Spleen (tissue), 7 donors: Measurements from ENCODE around the gene GSTP1.

Experiments
- CTCF ChIP-seq, 11 experiments: fragments of 200-600 bp in 7 of 11; fragments of 450-650 bp in 4 of 11; sonication (generic) in 4 of 11; IDR thresholded peaks in 8 of 11; conservative IDR thresholded peaks in 3 of 11; 1 replicate in 7 of 11; 2 replicates in 4 of 11; pipeline versions ENCODE4 v1.4.0 to v1.8.0; 2016 to 2021; ENCODE audit warnings: antibody characterized with exemption in 11 of 11, inconsistent platforms in 4 of 11, mild to moderate bottlenecking in 1 of 11
- POLR2A ChIP-seq, 3 donors: fragments of 450-650 bp; IDR thresholded peaks; one replicate each; pipeline ENCODE4 v1.5.1; 2017; ENCODE audit warnings: antibody characterized with exemption in 3 of 3, mild to moderate bottlenecking in 1 of 3
- POLR2AphosphoS5 ChIP-seq, 3 donors: sonication (generic); formaldehyde crosslinking; IDR thresholded peaks; one replicate each; pipeline ENCODE4 v1.5.1; 2017; ENCODE audit warnings: antibody characterized with exemption in 3 of 3
- donor health status: DM: no; HTN: no; CAD: no; lungs with moderate emphysema.
- donor health status: DM: no; HTN: no; CAD: no.
- donor health status: DM: no; HTN: no; CAD: no.

- no peak for TF ChIP-seq POLR2AphosphoS5 (IDR thresholded peaks at IDR 0.05)
- no peak for TF ChIP-seq POLR2A (IDR thresholded peaks at IDR 0.05)
- no peak for TF ChIP-seq CTCF (IDR thresholded peaks at IDR 0.05 in 8 of 11, conservative IDR thresholded peaks at IDR 0.05 in 3 of 11)
Measured at GRCh38 chr11:67592880-67593564, 9.4 kb downstream of the GSTP1 start.
